HEK293 (cell line): ENCODE results near the gene AQP11.
A peak's percentile ranks its signal among the peaks of the same experiment; 100 is the strongest.

ENCODE experiments used
- BCL11A ChIP-seq: fragments of 450-650 bp; formaldehyde crosslinking; IDR thresholded peaks from 2 replicates; pipeline ENCODE4 v1.5.1; 2016; ENCODE audit warnings: low read depth, missing biosample characterization, missing genetic modification characterization
- GLIS2 ChIP-seq: fragments of 450-650 bp; formaldehyde crosslinking; IDR thresholded peaks from 2 replicates; pipeline ENCODE4 v1.5.1; 2016; ENCODE audit warnings: missing biosample characterization, missing genetic modification characterization
- KLF1 ChIP-seq: fragments of 450-650 bp; formaldehyde crosslinking; IDR thresholded peaks from 2 replicates; pipeline ENCODE4 v1.5.1; 2016; ENCODE audit warnings: missing biosample characterization, missing genetic modification characterization
- KLF10 ChIP-seq: fragments of 450-650 bp; IDR thresholded peaks from 2 replicates; pipeline ENCODE4 v1.5.1; 2018; ENCODE audit warnings: missing biosample characterization, mild to moderate bottlenecking, missing genetic modification characterization
- KLF16 ChIP-seq: fragments of 450-650 bp; formaldehyde crosslinking; IDR thresholded peaks from 2 replicates; pipeline ENCODE4 v1.5.1; 2017; ENCODE audit warnings: missing biosample characterization, missing genetic modification characterization
- KLF8 ChIP-seq: fragments of 450-650 bp; formaldehyde crosslinking; IDR thresholded peaks from 2 replicates; pipeline ENCODE4 v1.5.1; 2016; ENCODE audit warnings: missing biosample characterization, missing genetic modification characterization
- RBAK ChIP-seq: fragments of 450-650 bp; formaldehyde crosslinking; IDR thresholded peaks from 2 replicates; pipeline ENCODE4 v1.5.1; 2016; ENCODE audit warnings: missing biosample characterization, missing genetic modification characterization
- SP3 ChIP-seq: fragments of 450-650 bp; formaldehyde crosslinking; IDR thresholded peaks from 2 replicates; pipeline ENCODE4 v1.5.1; 2016; ENCODE audit warnings: missing biosample characterization, missing genetic modification characterization
- YY1 ChIP-seq: fragments of 450-650 bp; formaldehyde crosslinking; IDR thresholded peaks from 2 replicates; pipeline ENCODE4 v1.5.1; 2018; ENCODE audit warnings: missing biosample characterization, missing genetic modification characterization
- ZBTB17 ChIP-seq: fragments of 450-650 bp; formaldehyde crosslinking; IDR thresholded peaks from 2 replicates; pipeline ENCODE4 v1.5.1; 2016; ENCODE audit warnings: missing biosample characterization, missing genetic modification characterization
- ZBTB49 ChIP-seq: fragments of 450-650 bp; formaldehyde crosslinking; IDR thresholded peaks from 2 replicates; pipeline ENCODE4 v1.5.1; 2016; ENCODE audit warnings: missing biosample characterization, missing genetic modification characterization, low read depth
- ZBTB8A ChIP-seq: fragments of 450-650 bp; formaldehyde crosslinking; IDR thresholded peaks from 2 replicates; pipeline ENCODE4 v1.5.1; 2016; ENCODE audit warnings: missing biosample characterization, missing genetic modification characterization
- ZEB2 ChIP-seq: fragments of 450-650 bp; formaldehyde crosslinking; IDR thresholded peaks from 2 replicates; pipeline ENCODE4 v1.5.1; 2016; ENCODE audit warnings: missing biosample characterization, missing genetic modification characterization
- ZIC2 ChIP-seq: fragments of 450-650 bp; formaldehyde crosslinking; IDR thresholded peaks from 2 replicates; pipeline ENCODE4 v1.5.1; 2016; ENCODE audit warnings: missing biosample characterization, missing genetic modification characterization
- ZNF132 ChIP-seq: fragments of 450-650 bp; formaldehyde crosslinking; IDR thresholded peaks from 2 replicates; pipeline ENCODE4 v1.5.1; 2017; ENCODE audit warnings: missing biosample characterization, missing genetic modification characterization, borderline replicate concordance
- ZNF341 ChIP-seq: fragments of 450-650 bp; formaldehyde crosslinking; IDR thresholded peaks from 2 replicates; pipeline ENCODE4; 2016; ENCODE audit warnings: low read depth, missing biosample characterization, missing genetic modification characterization
- ZNF350 ChIP-seq: fragments of 450-650 bp; formaldehyde crosslinking; IDR thresholded peaks from 2 replicates; pipeline ENCODE4 v1.5.0; 2017; ENCODE audit warnings: missing biosample characterization, mild to moderate bottlenecking, missing genetic modification characterization
- ZNF530 ChIP-seq: fragments of 450-650 bp; formaldehyde crosslinking; IDR thresholded peaks from 2 replicates; pipeline ENCODE4 v1.5.1; 2016; ENCODE audit warnings: low read depth, missing biosample characterization, missing genetic modification characterization
- ZNF560 ChIP-seq: fragments of 450-650 bp; formaldehyde crosslinking; IDR thresholded peaks from 2 replicates; pipeline ENCODE4 v1.5.1; 2017; ENCODE audit warnings: missing biosample characterization, missing genetic modification characterization, borderline replicate concordance
- ZNF561 ChIP-seq: fragments of 450-650 bp; IDR thresholded peaks from 2 replicates; pipeline ENCODE4 v1.5.1; 2018; ENCODE audit warnings: missing biosample characterization, missing genetic modification characterization, borderline replicate concordance
- ZNF600 ChIP-seq: fragments of 450-650 bp; formaldehyde crosslinking; IDR thresholded peaks from 2 replicates; pipeline ENCODE4 v1.5.1; 2016; ENCODE audit warnings: missing biosample characterization, missing genetic modification characterization
- ZNF629 ChIP-seq: fragments of 450-650 bp; formaldehyde crosslinking; IDR thresholded peaks from 2 replicates; pipeline ENCODE4 v1.5.1; 2017; ENCODE audit warnings: missing biosample characterization, missing genetic modification characterization
- ZNF677 ChIP-seq: fragments of 450-650 bp; IDR thresholded peaks from 2 replicates; pipeline ENCODE4 v1.5.0; 2018; ENCODE audit warnings: missing biosample characterization, mild to moderate bottlenecking, missing genetic modification characterization, moderate library complexity
- ZNF707 ChIP-seq: fragments of 450-650 bp; formaldehyde crosslinking; IDR thresholded peaks from 2 replicates; pipeline ENCODE4 v1.5.1; 2016; ENCODE audit warnings: missing biosample characterization, missing genetic modification characterization
- ZNF791 ChIP-seq: fragments of 450-650 bp; formaldehyde crosslinking; IDR thresholded peaks from 2 replicates; pipeline ENCODE4 v1.5.1; 2016; ENCODE audit warnings: missing biosample characterization, missing genetic modification characterization
- ZXDB ChIP-seq: fragments of 450-650 bp; formaldehyde crosslinking; IDR thresholded peaks from 2 replicates; pipeline ENCODE4 v1.5.1; 2016; ENCODE audit warnings: missing biosample characterization, missing genetic modification characterization
- TF ChIP-seq, protein P1 (sequence below): sonication (generic); formaldehyde crosslinking; IDR thresholded peaks from 2 replicates; pipeline ENCODE4 v1.8.1; 2022; ENCODE audit warnings: mild to moderate bottlenecking, moderate library complexity, missing genetic modification reagents
- TF ChIP-seq, protein P2 (sequence below): fragments of 450-650 bp; formaldehyde crosslinking; IDR thresholded peaks from 2 replicates; pipeline ENCODE4 v1.5.1; 2017; ENCODE audit warnings: missing biosample characterization, missing genetic modification characterization
- TF ChIP-seq, protein P3 (sequence below): fragments of 450-650 bp; formaldehyde crosslinking; conservative IDR thresholded peaks from 2 replicates; pipeline ENCODE4 v1.5.1; 2016; ENCODE audit warnings: low read depth, missing biosample characterization, missing genetic modification characterization
- TF ChIP-seq, protein P4 (sequence below): fragments of 450-650 bp; formaldehyde crosslinking; IDR thresholded peaks from 2 replicates; pipeline ENCODE4 v1.5.1; 2016; ENCODE audit warnings: missing biosample characterization, missing genetic modification characterization

AQP11 gene

GRCh38 chr11:77637345-77638165 lies 47.8 kb downstream of the AQP11 start, which contains the start of gene CLNS1A (continued):
- no peak for TF ChIP-seq RBAK (tag by site-specific recombination)
- peak; percentile 91 for TF ChIP-seq ZNF677 (tag by site-specific recombination)
- no peak for TF ChIP-seq KLF10
- peak; percentile 52 for TF ChIP-seq ZNF341 (tag by site-specific recombination)
- TF ChIP-seq ZNF791 (tag by site-specific recombination): no peak
- TF ChIP-seq ZNF530 (tag by site-specific recombination): no peak
- TF ChIP-seq GLIS2 (tag by site-specific recombination): peak; percentile 70; the same call in 1 of the 2 replicates
- TF ChIP-seq ZNF560 (tag by site-specific recombination): no peak
- peak; percentile 57; the same call in 1 of the 2 replicates for TF ChIP-seq ZNF629 (tag by site-specific recombination)
- TF ChIP-seq, protein P1, sequence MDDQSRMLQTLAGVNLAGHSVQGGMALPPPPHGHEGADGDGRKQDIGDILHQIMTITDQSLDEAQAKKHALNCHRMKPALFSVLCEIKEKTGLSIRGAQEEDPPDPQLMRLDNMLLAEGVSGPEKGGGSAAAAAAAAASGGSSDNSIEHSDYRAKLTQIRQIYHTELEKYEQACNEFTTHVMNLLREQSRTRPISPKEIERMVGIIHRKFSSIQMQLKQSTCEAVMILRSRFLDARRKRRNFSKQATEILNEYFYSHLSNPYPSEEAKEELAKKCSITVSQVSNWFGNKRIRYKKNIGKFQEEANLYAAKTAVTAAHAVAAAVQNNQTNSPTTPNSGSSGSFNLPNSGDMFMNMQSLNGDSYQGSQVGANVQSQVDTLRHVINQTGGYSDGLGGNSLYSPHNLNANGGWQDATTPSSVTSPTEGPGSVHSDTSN: peak; percentile 63; the same call in 1 of the 2 replicates
- TF ChIP-seq KLF8 (tag by site-specific recombination): peak; percentile 40; the same call in 1 of the 2 replicates
- no peak for TF ChIP-seq ZNF707
- TF ChIP-seq KLF16: peak; percentile 54; the same call in 1 of the 2 replicates
- TF ChIP-seq ZNF132 (tag by site-specific recombination): no peak
- TF ChIP-seq SP3 (tag by site-specific recombination): peak; percentile 68
- TF ChIP-seq BCL11A (tag by site-specific recombination): no peak
- 0 out of 2 replicates have a peak, but pooled peaks have one; percentile 10 for TF ChIP-seq ZIC2 (tag by site-specific recombination)
- no peak for TF ChIP-seq ZNF350 (tag by site-specific recombination)
- TF ChIP-seq YY1 (tag by site-specific recombination): peak; percentile 48
- TF ChIP-seq ZBTB49 (tag by site-specific recombination): no peak
- no peak; the same call in 1 of the 2 replicates for TF ChIP-seq ZBTB8A (tag by site-specific recombination)
- peak; percentile 78 for TF ChIP-seq ZBTB17 (tag by site-specific recombination)
- TF ChIP-seq, protein P2, sequence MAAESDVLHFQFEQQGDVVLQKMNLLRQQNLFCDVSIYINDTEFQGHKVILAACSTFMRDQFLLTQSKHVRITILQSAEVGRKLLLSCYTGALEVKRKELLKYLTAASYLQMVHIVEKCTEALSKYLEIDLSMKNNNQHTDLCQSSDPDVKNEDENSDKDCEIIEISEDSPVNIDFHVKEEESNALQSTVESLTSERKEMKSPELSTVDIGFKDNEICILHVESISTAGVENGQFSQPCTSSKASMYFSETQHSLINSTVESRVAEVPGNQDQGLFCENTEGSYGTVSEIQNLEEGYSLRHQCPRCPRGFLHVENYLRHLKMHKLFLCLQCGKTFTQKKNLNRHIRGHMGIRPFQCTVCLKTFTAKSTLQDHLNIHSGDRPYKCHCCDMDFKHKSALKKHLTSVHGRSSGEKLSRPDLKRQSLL (tag by site-specific recombination): no peak
- TF ChIP-seq, protein P3, sequence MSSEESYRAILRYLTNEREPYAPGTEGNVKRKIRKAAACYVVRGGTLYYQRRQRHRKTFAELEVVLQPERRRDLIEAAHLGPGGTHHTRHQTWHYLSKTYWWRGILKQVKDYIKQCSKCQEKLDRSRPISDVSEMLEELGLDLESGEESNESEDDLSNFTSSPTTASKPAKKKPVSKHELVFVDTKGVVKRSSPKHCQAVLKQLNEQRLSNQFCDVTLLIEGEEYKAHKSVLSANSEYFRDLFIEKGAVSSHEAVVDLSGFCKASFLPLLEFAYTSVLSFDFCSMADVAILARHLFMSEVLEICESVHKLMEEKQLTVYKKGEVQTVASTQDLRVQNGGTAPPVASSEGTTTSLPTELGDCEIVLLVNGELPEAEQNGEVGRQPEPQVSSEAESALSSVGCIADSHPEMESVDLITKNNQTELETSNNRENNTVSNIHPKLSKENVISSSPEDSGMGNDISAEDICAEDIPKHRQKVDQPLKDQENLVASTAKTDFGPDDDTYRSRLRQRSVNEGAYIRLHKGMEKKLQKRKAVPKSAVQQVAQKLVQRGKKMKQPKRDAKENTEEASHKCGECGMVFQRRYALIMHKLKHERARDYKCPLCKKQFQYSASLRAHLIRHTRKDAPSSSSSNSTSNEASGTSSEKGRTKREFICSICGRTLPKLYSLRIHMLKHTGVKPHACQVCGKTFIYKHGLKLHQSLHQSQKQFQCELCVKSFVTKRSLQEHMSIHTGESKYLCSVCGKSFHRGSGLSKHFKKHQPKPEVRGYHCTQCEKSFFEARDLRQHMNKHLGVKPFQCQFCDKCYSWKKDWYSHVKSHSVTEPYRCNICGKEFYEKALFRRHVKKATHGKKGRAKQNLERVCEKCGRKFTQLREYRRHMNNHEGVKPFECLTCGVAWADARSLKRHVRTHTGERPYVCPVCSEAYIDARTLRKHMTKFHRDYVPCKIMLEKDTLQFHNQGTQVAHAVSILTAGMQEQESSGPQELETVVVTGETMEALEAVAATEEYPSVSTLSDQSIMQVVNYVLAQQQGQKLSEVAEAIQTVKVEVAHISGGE (tag by site-specific recombination): peak; percentile 93
- TF ChIP-seq KLF1: peak; percentile 21; the same call in 1 of the 2 replicates
- TF ChIP-seq ZNF561 (tag by site-specific recombination): 0 out of 2 replicates have a peak, but pooled peaks have one; percentile 41
- peak; percentile 79 for TF ChIP-seq ZXDB (tag by site-specific recombination)
- TF ChIP-seq, protein P4, sequence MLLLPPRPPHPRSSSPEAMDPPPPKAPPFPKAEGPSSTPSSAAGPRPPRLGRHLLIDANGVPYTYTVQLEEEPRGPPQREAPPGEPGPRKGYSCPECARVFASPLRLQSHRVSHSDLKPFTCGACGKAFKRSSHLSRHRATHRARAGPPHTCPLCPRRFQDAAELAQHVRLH (tag by site-specific recombination): no peak
- peak; percentile 56 for TF ChIP-seq ZEB2 (tag by site-specific recombination)
- peak; percentile 91 for TF ChIP-seq ZNF600 (tag by site-specific recombination)
